GM18907 (cell line): ENCODE data around the gene SH3RF1.

Experiments
- ATAC-seq: cut with Tn5 transposase; IDR thresholded peaks from one replicate; pipeline ENCODE4 v1.9.1; 2021; ENCODE audit warnings: mild to moderate bottlenecking, moderate library complexity; ENCODE audit not compliant: unreplicated experiment

The SH3RF1 gene

GRCh38 chr4:169167957-169168858 is 102.5 kb downstream of the SH3RF1 start:
- ATAC-seq: peak; percentile 96

- ATAC-seq: no peak
Observed at GRCh38 chr4:169164669-169165415, 105.9 kb downstream of the SH3RF1 start.

GRCh38 chr4:169163947-169164668 is 106.6 kb downstream of the SH3RF1 start:
- no peak for ATAC-seq

DNA sequence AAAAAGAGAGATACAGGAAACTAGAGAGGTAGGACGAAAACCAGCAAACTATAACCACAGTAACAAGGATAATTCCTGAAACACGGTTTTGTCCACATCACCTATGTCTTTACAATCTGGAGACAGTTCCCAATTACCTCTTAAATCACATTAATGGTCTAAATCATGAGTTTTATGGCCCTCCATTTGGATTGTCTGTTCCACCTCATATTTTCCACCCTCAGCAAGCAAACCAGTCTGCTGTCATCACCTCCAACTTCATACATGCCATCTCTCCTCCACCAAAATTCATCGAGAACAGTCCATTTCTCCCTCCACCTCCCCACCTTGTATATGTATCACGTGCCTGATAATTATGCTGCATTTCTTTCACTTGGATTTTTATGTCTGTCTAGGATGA is 107.3 kb downstream of the SH3RF1 start:
- ATAC-seq: no peak

DNA sequence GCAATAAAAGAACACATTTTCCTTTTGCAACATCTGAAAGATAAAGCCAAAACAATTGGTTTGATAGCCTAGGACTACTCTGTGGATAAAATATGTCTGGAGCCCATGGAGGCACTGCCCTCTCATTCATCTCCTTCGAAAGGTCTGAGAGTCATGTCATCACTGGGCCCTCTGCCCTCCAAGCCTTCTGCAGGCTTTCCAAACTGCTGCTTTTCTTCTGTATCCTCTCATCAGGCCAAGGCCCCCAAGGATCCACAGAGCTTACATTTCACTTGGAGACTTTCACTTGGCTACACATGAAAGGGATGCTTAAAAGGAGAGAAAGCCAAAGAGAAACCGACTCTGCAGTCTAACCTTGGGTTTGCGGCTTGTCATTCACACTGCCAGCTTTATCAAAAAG is 109.9 kb downstream of the SH3RF1 start:
- no peak for ATAC-seq

DNA sequence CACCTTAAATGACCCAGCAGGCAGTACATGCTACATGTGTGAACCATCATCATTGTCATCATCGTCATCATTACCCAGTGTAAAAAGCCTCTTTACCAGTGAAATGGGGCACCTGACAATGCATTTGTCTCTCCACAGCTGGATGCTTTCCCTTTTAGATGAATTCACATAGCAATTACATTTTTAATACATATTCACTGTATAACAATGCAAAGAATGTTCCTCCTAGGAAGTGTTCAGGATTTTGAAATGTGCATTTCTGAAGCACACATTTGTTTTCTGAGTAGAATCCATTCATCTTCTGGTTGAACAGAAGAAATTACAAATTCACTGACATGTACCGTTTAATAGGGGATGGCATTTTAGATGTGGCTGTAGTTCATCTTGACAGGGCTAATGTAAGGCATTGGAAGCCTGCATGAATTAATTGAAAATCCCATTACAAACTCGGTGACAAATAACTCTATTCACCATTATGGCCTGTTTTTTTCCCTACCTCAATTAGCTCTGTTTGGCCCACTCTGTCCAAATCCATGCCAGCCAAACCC is 111.1 kb downstream of the SH3RF1 start:
- ATAC-seq: no peak

DNA sequence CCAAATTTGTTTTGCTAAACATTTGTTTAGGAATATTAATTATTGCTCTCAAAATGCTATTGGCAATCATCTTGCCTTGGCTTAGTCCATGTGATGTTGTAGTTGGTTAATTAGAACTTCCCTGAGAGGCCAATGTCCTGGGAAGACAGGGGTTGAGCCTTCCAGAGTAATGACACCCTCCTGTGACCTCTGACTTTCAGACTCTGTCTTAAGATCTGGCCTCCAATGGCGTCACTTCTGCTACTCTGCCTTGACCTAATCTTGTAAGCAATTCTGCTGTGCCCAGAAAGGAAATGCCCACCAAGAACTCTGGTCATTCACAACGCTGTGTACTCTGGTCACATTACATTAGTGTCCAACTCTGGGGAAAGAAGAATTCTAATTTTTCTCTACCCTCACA is 111.9 kb downstream of the SH3RF1 start:
- ATAC-seq: no peak

GRCh38 chr4:169158046-169158445 is 112.7 kb downstream of the SH3RF1 start:
- ATAC-seq: no peak

DNA sequence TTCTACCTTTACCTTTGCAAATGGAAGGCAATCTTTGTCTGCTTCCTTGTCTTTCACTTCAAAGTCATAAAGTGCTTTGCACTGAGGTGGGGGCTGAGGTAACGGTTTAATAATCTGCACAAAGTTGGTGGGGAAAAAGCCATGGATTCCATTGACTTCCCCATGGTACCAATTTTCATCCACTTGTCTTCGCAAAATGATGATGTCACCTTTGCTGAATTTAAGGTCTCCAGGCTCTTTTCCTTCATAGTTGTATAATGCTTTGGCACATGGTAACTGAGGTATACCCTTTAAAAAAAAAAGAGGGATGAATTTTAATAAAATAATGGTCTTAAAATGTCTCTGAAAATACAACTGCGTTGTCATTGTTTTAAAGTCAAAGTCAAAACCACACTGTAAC is 114.4 kb downstream of the SH3RF1 start:
- no peak for ATAC-seq

GRCh38 chr4:169154121-169154520 is 116.6 kb downstream of the SH3RF1 start:
- no peak for ATAC-seq

DNA sequence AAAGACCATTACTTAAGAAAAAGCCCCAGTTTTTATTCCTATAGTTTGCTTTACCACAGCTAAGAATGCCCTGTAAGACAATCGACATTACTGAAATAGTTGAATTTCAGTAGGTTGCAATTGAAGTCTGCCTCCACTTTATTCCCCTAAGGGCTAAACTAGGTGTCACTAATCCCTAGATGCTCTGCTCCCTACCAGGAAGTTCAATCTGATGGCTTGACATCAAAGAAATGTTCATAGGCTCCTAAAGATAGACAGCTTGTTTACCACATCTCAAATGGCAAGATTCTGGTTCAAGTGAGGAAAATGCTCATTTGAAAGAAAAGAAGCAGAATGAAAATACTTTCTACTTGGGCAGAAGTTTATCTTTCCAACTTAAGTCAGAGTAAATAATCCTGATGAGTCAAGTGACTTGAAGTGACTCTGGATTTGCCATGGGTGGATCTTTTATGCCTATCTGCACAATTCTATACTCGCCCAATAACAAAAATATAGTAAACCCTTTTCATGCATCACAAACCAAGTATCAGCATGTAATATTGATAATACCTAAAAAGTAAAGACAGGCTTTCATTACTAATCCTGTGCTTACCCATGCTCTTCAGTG is 117.2 kb downstream of the SH3RF1 start:
- ATAC-seq: no peak

GRCh38 chr4:169152899-169153298 is 117.9 kb downstream of the SH3RF1 start:
- ATAC-seq: no peak

GRCh38 chr4:169152098-169152497 is 118.7 kb downstream of the SH3RF1 start:
- ATAC-seq: no peak

GRCh38 chr4:169151671-169152070 is 119.1 kb downstream of the SH3RF1 start:
- ATAC-seq: no peak

DNA sequence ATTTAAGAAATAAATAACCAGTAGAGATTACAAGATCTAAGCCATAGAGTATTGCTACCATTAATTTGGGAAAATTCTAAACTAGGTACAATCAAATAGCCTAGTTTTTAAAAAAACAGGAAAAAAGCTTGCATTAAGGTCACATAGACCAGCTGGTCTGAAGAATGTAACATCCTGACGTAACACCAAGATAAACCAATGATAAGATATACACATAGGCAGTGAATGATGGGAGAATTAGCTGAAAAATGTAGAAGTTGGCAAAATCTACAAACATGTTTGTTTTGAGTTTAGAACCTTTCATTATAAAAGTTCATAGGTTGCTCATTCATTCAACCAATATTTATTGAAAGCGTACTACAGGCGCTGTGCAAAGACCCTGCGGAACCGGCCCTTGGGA is 120.0 kb downstream of the SH3RF1 start:
- no peak for ATAC-seq

DNA sequence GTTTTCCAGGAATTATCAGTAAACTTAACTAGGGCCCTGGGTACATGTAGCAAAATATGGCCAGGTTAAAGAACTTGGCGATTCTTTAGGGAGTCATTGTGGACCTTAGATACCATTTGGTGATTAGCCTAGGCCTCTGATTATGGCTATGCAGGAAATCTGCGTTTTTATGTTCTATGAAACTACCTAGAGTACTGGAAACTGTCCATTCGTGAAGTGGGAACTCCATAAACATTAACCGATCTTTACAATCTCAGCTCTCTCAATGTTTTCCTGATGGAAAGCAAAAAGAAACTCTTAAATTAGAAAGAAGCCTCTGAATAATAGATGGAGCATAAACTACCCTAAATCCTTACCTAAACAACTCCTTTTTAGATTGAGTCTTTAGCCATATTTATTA is 121.9 kb downstream of the SH3RF1 start:
- ATAC-seq: no peak

- no peak for ATAC-seq
Observed at GRCh38 chr4:169147191-169147590, 123.6 kb downstream of the SH3RF1 start.

DNA sequence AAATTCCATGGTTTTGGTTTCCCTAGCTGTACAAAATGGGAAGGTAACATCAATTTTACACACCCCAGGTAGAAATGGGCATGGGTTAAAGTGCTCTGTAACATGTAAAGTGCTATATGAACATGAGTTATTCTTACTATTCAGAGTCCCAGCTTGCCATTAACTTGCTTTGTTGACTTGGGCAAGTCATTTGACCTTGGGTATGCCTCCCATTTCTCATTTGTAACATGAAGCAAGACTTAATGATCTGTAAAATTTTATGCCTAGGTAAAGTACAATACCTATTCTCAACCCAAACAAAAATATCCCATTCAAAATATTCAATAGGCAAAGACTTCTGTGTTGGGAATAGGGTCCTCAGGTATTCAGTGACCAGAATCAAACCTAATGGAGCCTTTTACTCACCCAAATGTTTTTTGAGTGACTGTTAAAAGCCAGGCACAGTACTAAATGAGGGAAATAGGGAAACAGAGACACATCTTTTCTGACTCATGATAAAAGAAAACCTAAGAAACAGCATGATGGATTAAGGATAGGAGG is 126.6 kb downstream of the SH3RF1 start:
- ATAC-seq: no peak

- ATAC-seq: no peak
Observed at GRCh38 chr4:169143335-169143734, 127.4 kb downstream of the SH3RF1 start.

DNA sequence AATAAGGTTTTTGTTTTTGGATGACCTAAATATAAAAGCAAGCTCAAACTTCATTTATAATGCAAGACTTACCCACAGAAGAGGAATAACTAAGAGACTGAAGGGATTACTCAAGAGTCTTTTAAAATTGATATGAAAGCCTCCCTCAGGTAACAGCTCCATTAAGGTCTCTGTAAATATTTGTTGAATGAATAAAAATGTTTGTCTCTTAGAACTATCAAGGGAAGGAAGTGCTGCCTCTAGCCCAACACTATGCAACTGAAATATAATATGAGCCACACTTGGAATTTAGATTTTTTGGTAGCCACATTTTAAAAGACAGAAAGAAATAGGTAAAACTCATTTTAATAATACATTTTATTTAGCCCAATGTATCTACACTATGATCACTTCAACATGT is 127.8 kb downstream of the SH3RF1 start:
- no peak for ATAC-seq

DNA sequence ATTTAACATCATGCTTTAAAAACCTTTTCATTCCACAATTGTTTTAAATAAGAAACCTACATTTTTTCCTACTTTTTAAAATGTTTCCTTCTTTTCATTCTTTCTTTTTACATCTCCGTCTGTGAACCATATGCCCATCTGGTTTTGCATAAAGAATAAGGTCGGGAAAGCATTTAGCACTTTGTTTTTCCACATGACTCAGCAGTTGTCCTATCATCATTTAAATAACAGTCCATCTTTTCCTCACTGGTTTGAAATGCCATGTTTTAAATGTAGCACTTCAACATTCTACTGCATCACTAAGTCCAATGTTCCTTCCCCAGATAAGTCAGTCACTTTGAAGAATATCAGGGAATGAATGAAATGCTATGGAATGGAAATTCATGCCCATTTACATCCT is 128.4 kb downstream of the SH3RF1 start:
- no peak for ATAC-seq
